Esophagus squamous epithelium (tissue), 5 donors: ENCODE measurements around the gene PPHLN1. TPM values are rescaled to one million over a fixed set of nuclear protein-coding genes. Genes with fewer than 3 reads are reported as not detected.
A peak's percentile ranks its signal among the peaks of the same experiment; 100 is the strongest.

Experiments used
- DNase-seq: peaks from one replicate; lab custom pipeline; 2025; lab: John Stamatoyannopoulos, UW
- H3K27ac ChIP-seq, 4 donors: fragments of 200-600 bp; sonication (generic); one replicate each; pipeline ENCODE4 v1.5.1; 2016 to 2019; ENCODE audit warnings: mild to moderate bottlenecking in 1 of 4
- H3K27me3 ChIP-seq, 4 donors: fragments of 200-600 bp; sonication (generic); 1 replicate in 3 of 4; 2 replicates in 1 of 4; pipeline versions ENCODE4 v1.5.1 to v1.6.0; 2017 to 2021; ENCODE audit warnings: antibody characterized with exemption in 1 of 4
- H3K36me3 ChIP-seq, 3 donors: fragments of 200-600 bp; sonication (generic); one replicate each; pipeline ENCODE4 v1.5.1; 2016 to 2019
- H3K4me1 ChIP-seq, 3 donors: fragments of 200-600 bp; sonication (generic); one replicate each; pipeline ENCODE4 v1.5.1; 2017 to 2019
- H3K4me3 ChIP-seq, 4 donors: fragments of 200-600 bp; sonication (generic); 1 replicate in 3 of 4; 2 replicates in 1 of 4; pipeline ENCODE4 v1.5.1; 2016 to 2019; ENCODE audit warnings: mild to moderate bottlenecking in 2 of 4, moderate library complexity in 1 of 4
- H3K9me3 ChIP-seq, 3 donors: fragments of 200-600 bp; sonication (generic); one replicate each; pipeline ENCODE4 v1.5.1; 2016 to 2019
- CTCF ChIP-seq, 6 experiments: fragments of 450-650 bp in 4 of 6; fragments of 200-600 bp in 2 of 6; sonication (generic) in 2 of 6; IDR thresholded peaks; one replicate each; pipeline ENCODE4 v1.5.1; 2016 to 2019; ENCODE audit warnings: antibody characterized with exemption in 6 of 6, mild to moderate bottlenecking in 4 of 6, moderate library complexity in 4 of 6
- POLR2A ChIP-seq, 4 donors: fragments of 450-650 bp; IDR thresholded peaks; one replicate each; pipeline ENCODE4 v1.6.1; 2017; ENCODE audit warnings: antibody characterized with exemption in 4 of 4, mild to moderate bottlenecking in 4 of 4, moderate library complexity in 3 of 4
- WGBS, 2 donors: methylation state at CpG; one replicate each; pipeline ENCODE4 v1.1.5; 2018; 5-methylcytosine and 5-hydroxymethylcytosine counted together
- intact Hi-C: fragments of 100-400 bp; cut with DNase I; formaldehyde crosslinking; loops from one replicate; pipeline ENCODE4 v1.15.0; 2022
- total RNA-seq, 4 donors: library from RNA; depleted of rRNA; stranded (reverse); fragments of >200 nt; gene quantifications; one replicate each; pipeline ENCODE4 v1.1.0, GENCODE V29; 2016
- donor health status: DM: yes; HTN: yes; CAD: no.

Gene PPHLN1
- total RNA-seq = 10 to 100 TPM; 31.2 to 59.1 (median 40.0) TPM

GRCh38 chr12:42325653-42326474, at the start of gene PPHLN1, which contains the start of gene ZCRB1:
Gene PPHLN1, plus strand, starts transcription at chr12:42326167. Its CDS starts 9,736 bp downstream, at chr12:42335903.
Gene ZCRB1, minus strand, starts transcription at chr12:42326094. Its CDS starts 1,992 bp downstream, at chr12:42324102.
- intact Hi-C loops = no loop called here
- WGBS, 2 donors = 0 to 1% methylated on average over 37 to 38 of the region's 55 CpGs

GRCh38 chr12:42277396-42278127, 48.4 kb upstream of the PPHLN1 start:
- 72 to 84% methylated on average over 6 of the region's 6 CpGs for WGBS, 2 donors
- H3K4me3 ChIP-seq = no peak overlapping the region
- H3K36me3 ChIP-seq = no peaks in the 10 kb centered on the region
- DNase-seq = no peak
- H3K27me3 ChIP-seq = no peaks in the 10 kb centered on the region
- TF ChIP-seq POLR2A (IDR thresholded peaks at IDR 0.05) (no peak), CTCF (IDR thresholded peaks at IDR 0.05) (no peak)
- no peak overlapping the region for H3K27ac ChIP-seq
- H3K4me1 ChIP-seq = no peaks in the 10 kb centered on the region
- intact Hi-C loops = no loop called here
- H3K9me3 ChIP-seq = peaks cover 0 to 10% (median 0%) of the 10 kb centered on the region in 3 donors

More at GRCh38 chr12:42325653-42326474, at the start of gene PPHLN1, which contains the start of gene ZCRB1:
- Histone ChIP-seq H3K36me3 (peaks cover 0 to 35% (median 0%) of the 10 kb centered on the region in 3 donors), H3K27me3 (no peaks in the 10 kb centered on the region), H3K9me3 (no peaks in the 10 kb centered on the region), H3K4me1 (peaks cover 14 to 53% (median 15%) of the 10 kb centered on the region in 3 donors), H3K4me3 (peak within 1 kb of the TSS; percentile 65 to 93 (median 84)), H3K27ac (peak within 1 kb of the TSS; percentile 88 to 94 (median 93))
- TF ChIP-seq CTCF (IDR thresholded peaks at IDR 0.05) = peak in 1 of 6 experiments; percentile 9
- TF ChIP-seq POLR2A (IDR thresholded peaks at IDR 0.05) = peak in 3 of 4 donors; percentile 4 to 76 (median 56)
- DNase-seq = peak; percentile 22

GRCh38 chr12:42278128-42278510, 47.8 kb upstream of the PPHLN1 start:
- TF ChIP-seq POLR2A (IDR thresholded peaks at IDR 0.05) = no peak
- no peak for TF ChIP-seq CTCF (IDR thresholded peaks at IDR 0.05)
- Histone ChIP-seq H3K36me3 (no peaks in the 10 kb centered on the region), H3K27ac (no peak overlapping the region), H3K9me3 (peaks cover 0 to 8% (median 0%) of the 10 kb centered on the region in 3 donors), H3K27me3 (no peaks in the 10 kb centered on the region), H3K4me3 (no peak overlapping the region), H3K4me1 (no peaks in the 10 kb centered on the region)
- intact Hi-C loops = no loop called here
- no peak for DNase-seq

GRCh38 chr12:42281278-42281677, 44.7 kb upstream of the PPHLN1 start:
- WGBS, 2 donors = 38 to 51% methylated on average over 2 to 3 of the region's 3 CpGs
- H3K27ac ChIP-seq = no peak overlapping the region
- no peak for DNase-seq
- no peaks in the 10 kb centered on the region for H3K4me1 ChIP-seq
- intact Hi-C loops = no loop called here
- no peaks in the 10 kb centered on the region for H3K36me3 ChIP-seq
- H3K27me3 ChIP-seq = peaks cover 0 to 4% (median 0%) of the 10 kb centered on the region in 4 donors
- no peak for TF ChIP-seq POLR2A (IDR thresholded peaks at IDR 0.05)
- TF ChIP-seq CTCF (IDR thresholded peaks at IDR 0.05) = no peak
- no peaks in the 10 kb centered on the region for H3K9me3 ChIP-seq
- H3K4me3 ChIP-seq = no peak overlapping the region
